Prostate gland (tissue), 2 donors: Measurements from ENCODE around the gene GRK3. TPM values are rescaled to one million over a fixed set of nuclear protein-coding genes. Genes with fewer than 3 reads are reported as not detected.
"Not testable (repeated sequence)": the region's sequence is repeated elsewhere in the genome, so short reads cannot be mapped to it uniquely, and the experiment has no call there.

ENCODE experiments used
- DNase-seq: peaks from one replicate; pipeline ENCODE4 v3.0.0-alpha.2; 2019; ENCODE audit warnings: low spot score
- H3K27ac ChIP-seq, 2 donors: fragments of 200-600 bp; sonication (generic); 2 replicates each; pipeline ENCODE4 v1.5.1; 2017 to 2019
- H3K27me3 ChIP-seq: fragments of 200-600 bp; sonication (generic); replicated peaks from 2 replicates; pipeline ENCODE4 v1.5.1; 2019; ENCODE audit not compliant: insufficient read depth
- H3K36me3 ChIP-seq, 2 donors: fragments of 200-600 bp; sonication (generic); 1 replicate in 1 of 2; 2 replicates in 1 of 2; pipeline versions ENCODE4 v1.5.1 to v1.8.1; 2017 to 2019
- H3K4me1 ChIP-seq: fragments of 200-600 bp; sonication (generic); replicated peaks from 2 replicates; pipeline ENCODE4 v1.5.1; 2019
- H3K4me3 ChIP-seq, 2 donors: fragments of 200-600 bp; sonication (generic); 2 replicates each; pipeline ENCODE4 v1.5.1; 2017 to 2019
- H3K9me3 ChIP-seq: fragments of 200-600 bp; sonication (generic); 2 replicates; pipeline ENCODE4 v1.5.1; 2017
- CTCF ChIP-seq, 4 experiments: fragments of 200-600 bp in 2 of 4; fragments of 450-650 bp in 2 of 4; sonication (generic) in 2 of 4; IDR thresholded peaks; 1 replicate in 3 of 4; 2 replicates in 1 of 4; pipeline ENCODE4 v1.5.1; 2016 to 2019; ENCODE audit warnings: antibody characterized with exemption in 4 of 4, mild to moderate bottlenecking in 2 of 4, moderate library complexity in 2 of 4
- POLR2A ChIP-seq: fragments of 450-650 bp; IDR thresholded peaks from one replicate; pipeline ENCODE4 v1.6.1; 2016; ENCODE audit warnings: antibody characterized with exemption, mild to moderate bottlenecking
- POLR2AphosphoS5 ChIP-seq: sonication (generic); formaldehyde crosslinking; IDR thresholded peaks from one replicate; pipeline ENCODE4 v1.6.1; 2017; ENCODE audit warnings: antibody characterized with exemption
- WGBS: methylation state at CpG from one replicate; pipeline ENCODE4 v1.1.5; 2018; 5-methylcytosine and 5-hydroxymethylcytosine counted together
- intact Hi-C: fragments of 100-400 bp; cut with DNase I; formaldehyde crosslinking; loops from one replicate; pipeline ENCODE4 v1.14.2; 2022
- total RNA-seq, 2 donors: library from RNA; depleted of rRNA; stranded (reverse); fragments of >200 nt; gene quantifications; one replicate each; pipeline ENCODE4 v1.1.0, GENCODE V29; 2016

Gene GRK3
- total RNA-seq, 2 donors from 2014 or later: 10.2 to 16.9 TPM

GRCh38 chr22:25572708-25573171 lies 8.3 kb downstream of the GRK3 start:
- Histone ChIP-seq H3K4me1 (peaks cover 2% of the 10 kb centered on the region), H3K36me3 (no peaks in the 10 kb centered on the region), H3K27me3 (no peaks in the 10 kb centered on the region), H3K9me3 (no peaks in the 10 kb centered on the region), H3K4me3 (no peak overlapping the region), H3K27ac (no peak overlapping the region)
- intact Hi-C loops: no loop called here
- no peak for TF ChIP-seq POLR2AphosphoS5
- no peak for TF ChIP-seq CTCF (IDR thresholded peaks at IDR 0.05)
- no peak for TF ChIP-seq POLR2A
- DNase-seq: no peak

- intact Hi-C loops: no loop called here
- 98% methylated on average over 5 of the region's 5 CpGs for WGBS
- Histone ChIP-seq H3K27me3 (no peaks in the 10 kb centered on the region), H3K4me3 (no peak overlapping the region), H3K27ac (no peak overlapping the region), H3K36me3 (no peaks in the 10 kb centered on the region), H3K4me1 (no peaks in the 10 kb centered on the region), H3K9me3 (no peaks in the 10 kb centered on the region)
- DNase-seq: no peak
- no peak for TF ChIP-seq CTCF (IDR thresholded peaks at IDR 0.05)
- TF ChIP-seq POLR2AphosphoS5: no peak
Observed at GRCh38 chr22:25573841-25574240, 9.4 kb downstream of the GRK3 start.

GRCh38 chr22:25574736-25575135 lies 10.3 kb downstream of the GRK3 start:
- no peaks in the 10 kb centered on the region for H3K4me1 ChIP-seq
- H3K27ac ChIP-seq: no peak overlapping the region
- no peaks in the 10 kb centered on the region for H3K27me3 ChIP-seq
- H3K9me3 ChIP-seq: no peaks in the 10 kb centered on the region
- H3K4me3 ChIP-seq: no peak overlapping the region
- TF ChIP-seq CTCF (IDR thresholded peaks at IDR 0.05) (no peak), POLR2AphosphoS5 (no peak), POLR2A (no peak)
- no peaks in the 10 kb centered on the region for H3K36me3 ChIP-seq
- WGBS: 88% methylated on average over 4 of the region's 4 CpGs
- DNase-seq: no peak
- intact Hi-C loops: no loop called here

GRCh38 chr22:25575674-25576392 lies 11.4 kb downstream of the GRK3 start:
- intact Hi-C loops, H3K4me1 ChIP-seq, H3K4me3 ChIP-seq, H3K36me3 ChIP-seq, H3K27me3 ChIP-seq, DNase-seq, H3K27ac ChIP-seq, H3K9me3 ChIP-seq: not testable (repeated sequence)
- WGBS: 85% methylated on average over 8 of the region's 8 CpGs

- WGBS: 42% methylated on average over 6 of the region's 6 CpGs
- H3K36me3 ChIP-seq, H3K27me3 ChIP-seq, DNase-seq, H3K4me3 ChIP-seq, H3K4me1 ChIP-seq, H3K27ac ChIP-seq, intact Hi-C loops, H3K9me3 ChIP-seq: not testable (repeated sequence)
Observed at GRCh38 chr22:25581452-25581851, 17.0 kb downstream of the GRK3 start.

- Histone ChIP-seq H3K4me1 (no peaks in the 10 kb centered on the region), H3K36me3 (no peaks in the 10 kb centered on the region), H3K9me3 (no peaks in the 10 kb centered on the region), H3K27ac (no peak overlapping the region), H3K4me3 (no peak overlapping the region), H3K27me3 (no peaks in the 10 kb centered on the region)
- intact Hi-C loops: no loop called here
- TF ChIP-seq POLR2AphosphoS5 (no peak), CTCF (IDR thresholded peaks at IDR 0.05) (no peak), POLR2A (no peak)
- WGBS: 72% methylated on average over 5 of the region's 5 CpGs
- DNase-seq: no peak
Observed at GRCh38 chr22:25582946-25583345, 18.5 kb downstream of the GRK3 start.

- H3K27me3 ChIP-seq, DNase-seq, H3K4me1 ChIP-seq, intact Hi-C loops, H3K36me3 ChIP-seq, H3K4me3 ChIP-seq, H3K9me3 ChIP-seq, H3K27ac ChIP-seq: not testable (repeated sequence)
- 74% methylated on average over 5 of the region's 5 CpGs for WGBS
Observed at GRCh38 chr22:25584993-25585392, 20.5 kb downstream of the GRK3 start.

GRCh38 chr22:25589664-25590063 lies 25.2 kb downstream of the GRK3 start:
- H3K36me3 ChIP-seq, H3K4me3 ChIP-seq, intact Hi-C loops, H3K9me3 ChIP-seq, H3K4me1 ChIP-seq, DNase-seq, H3K27me3 ChIP-seq, H3K27ac ChIP-seq: not testable (repeated sequence)
- WGBS: 97% methylated on average over 4 of the region's 4 CpGs
